G401.6 (cell line): ENCODE results near the gene ELK3.

Experiments
- FAIRE-seq: peaks from 2 replicates; lab custom pipeline; 2012; peaks lifted over from hg19 to GRCh38; lab: Jason Lieb, UNC

Gene ELK3

DNA sequence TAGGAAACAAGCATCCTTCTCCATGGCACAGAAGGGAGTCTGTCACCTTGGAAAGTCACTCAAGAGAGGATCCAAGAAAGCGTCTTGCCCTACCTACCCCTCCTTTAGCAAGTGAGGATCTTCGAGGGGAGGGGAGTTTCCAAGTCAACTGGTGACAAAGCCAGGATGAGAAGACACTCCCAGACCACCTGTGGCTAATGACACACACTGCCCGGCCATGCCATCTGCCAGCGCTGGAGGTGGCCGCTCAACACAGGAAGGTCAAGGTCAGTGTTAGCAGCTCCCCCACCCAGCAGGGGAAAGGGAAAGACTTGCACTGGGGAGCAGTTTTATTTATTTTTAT, 41.3 kb downstream of the ELK3 start:
- FAIRE-seq: no peak

DNA sequence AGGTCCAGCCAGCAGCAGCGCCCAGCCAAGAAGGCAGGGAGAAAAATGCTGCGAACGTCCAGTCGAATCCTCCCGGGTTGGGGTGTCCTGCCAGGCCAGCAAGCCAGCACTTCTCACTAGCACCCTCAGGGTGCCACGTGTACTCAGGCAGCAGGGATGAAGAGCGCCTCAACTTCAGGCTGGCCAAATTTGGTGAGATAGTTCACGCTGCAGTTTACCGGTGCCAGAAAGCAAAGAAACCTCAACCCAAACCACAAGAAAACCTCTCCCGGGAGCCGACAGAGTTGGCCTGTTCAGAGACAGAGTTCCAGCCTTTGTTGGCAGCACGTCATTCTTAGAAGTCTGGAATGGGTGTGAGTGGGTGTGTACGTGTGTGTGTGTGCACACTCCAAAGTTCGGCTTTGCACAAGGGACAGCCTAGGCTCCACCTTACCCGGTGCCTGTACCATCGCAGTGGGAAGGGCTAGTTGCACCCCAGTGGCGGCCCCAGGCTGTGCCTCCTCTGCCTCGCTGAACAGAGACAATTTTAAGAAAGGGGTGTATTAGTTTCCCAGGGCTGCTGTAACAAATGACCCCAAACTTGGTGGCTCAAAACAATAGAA, 42.1 kb downstream of the ELK3 start:
- no peak for FAIRE-seq

- FAIRE-seq: no peak
Measured at GRCh38 chr12:96237035-96237434, 42.9 kb downstream of the ELK3 start.

- no peak for FAIRE-seq
Measured at GRCh38 chr12:96237465-96238077, 43.4 kb downstream of the ELK3 start.

- no peak for FAIRE-seq
Measured at GRCh38 chr12:96238336-96239047, 44.3 kb downstream of the ELK3 start.

GRCh38 chr12:96239711-96240635, 45.8 kb downstream of the ELK3 start:
- FAIRE-seq: no peak

DNA sequence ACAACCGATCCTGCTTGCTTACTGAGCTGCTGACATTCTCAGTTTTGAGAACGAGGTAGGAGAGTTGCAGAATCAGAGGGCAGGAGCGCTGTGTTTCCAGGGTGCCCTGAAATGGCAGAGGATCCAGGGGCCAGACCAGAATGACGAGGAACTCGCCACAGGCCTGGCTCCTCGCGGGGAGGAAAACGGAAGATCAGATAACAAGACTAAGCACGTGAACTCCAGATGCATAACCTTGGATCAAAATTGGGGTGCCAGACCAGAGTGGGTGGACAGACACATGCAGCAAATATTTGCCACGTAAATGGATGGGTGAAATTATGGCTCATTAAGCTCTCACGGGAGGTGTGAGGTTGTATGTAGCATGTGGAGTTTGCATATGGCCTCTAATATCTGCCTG, 46.5 kb downstream of the ELK3 start:
- no peak for FAIRE-seq

- FAIRE-seq: no peak
Measured at GRCh38 chr12:96241431-96241830, 47.3 kb downstream of the ELK3 start.

DNA sequence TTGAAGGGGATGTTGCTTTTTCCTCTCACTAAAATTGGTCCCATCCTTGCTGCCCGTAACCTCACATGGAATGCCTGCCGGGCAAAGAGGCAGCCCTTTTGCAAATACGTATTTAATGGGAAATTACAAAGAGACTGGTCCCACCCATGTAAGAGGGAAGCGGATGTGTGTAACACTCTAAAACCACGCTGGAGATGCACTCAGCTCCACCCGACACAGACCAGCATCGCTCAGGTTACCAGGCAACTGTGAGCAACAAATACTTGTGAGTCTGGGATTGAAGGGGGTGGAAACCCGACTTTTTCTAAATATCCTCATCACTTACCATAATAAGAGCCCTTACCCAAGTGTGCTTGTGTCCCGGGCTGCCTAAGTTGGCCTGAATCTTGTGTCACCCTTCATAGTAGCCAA, 47.7 kb downstream of the ELK3 start:
- FAIRE-seq: no peak

DNA sequence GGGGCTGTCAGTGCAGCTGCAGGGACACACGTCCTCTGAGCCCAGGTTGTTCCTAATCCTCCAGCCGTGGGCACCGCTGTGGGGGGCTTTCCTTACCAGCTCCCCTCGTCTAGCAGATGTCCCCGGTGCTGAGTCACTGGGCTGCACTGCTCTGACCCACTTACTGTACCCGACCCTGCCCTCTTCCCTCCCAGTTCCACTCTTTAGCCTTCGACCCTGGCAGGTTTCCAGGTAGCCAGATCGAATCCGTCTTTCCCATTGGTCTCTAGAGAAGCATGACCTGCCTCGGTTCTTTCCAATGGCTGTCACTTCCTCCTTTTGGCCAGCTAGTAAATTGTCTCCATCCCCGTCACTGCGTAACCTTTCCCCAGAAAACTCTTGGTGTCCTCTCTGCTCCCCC, 48.4 kb downstream of the ELK3 start:
- FAIRE-seq: no peak

GRCh38 chr12:96244826-96245225, 50.7 kb downstream of the ELK3 start:
- no peak for FAIRE-seq

DNA sequence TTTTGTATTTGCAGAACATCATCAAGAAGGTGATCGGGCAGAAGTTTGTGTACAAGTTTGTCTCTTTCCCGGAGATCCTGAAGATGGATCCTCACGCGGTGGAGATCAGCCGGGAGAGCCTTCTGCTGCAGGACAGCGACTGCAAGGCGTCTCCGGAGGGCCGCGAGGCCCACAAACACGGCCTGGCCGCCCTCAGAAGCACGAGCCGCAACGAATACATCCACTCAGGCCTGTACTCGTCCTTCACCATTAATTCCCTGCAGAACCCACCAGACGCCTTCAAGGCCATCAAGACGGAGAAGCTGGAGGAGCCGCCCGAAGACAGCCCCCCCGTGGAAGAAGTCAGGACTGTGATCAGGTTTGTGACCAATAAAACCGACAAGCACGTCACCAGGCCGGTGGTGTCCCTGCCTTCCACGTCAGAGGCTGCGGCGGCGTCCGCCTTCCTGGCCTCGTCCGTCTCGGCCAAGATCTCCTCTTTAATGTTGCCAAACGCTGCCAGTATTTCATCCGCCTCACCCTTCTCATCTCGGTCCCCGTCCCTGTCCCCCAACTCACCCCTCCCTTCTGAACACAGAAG, 52.8 kb downstream of the ELK3 start:
- no peak for FAIRE-seq

GRCh38 chr12:96247563-96247962, 53.4 kb downstream of the ELK3 start:
- no peak for FAIRE-seq

GRCh38 chr12:96248136-96248931, 54.2 kb downstream of the ELK3 start:
- no peak for FAIRE-seq

DNA sequence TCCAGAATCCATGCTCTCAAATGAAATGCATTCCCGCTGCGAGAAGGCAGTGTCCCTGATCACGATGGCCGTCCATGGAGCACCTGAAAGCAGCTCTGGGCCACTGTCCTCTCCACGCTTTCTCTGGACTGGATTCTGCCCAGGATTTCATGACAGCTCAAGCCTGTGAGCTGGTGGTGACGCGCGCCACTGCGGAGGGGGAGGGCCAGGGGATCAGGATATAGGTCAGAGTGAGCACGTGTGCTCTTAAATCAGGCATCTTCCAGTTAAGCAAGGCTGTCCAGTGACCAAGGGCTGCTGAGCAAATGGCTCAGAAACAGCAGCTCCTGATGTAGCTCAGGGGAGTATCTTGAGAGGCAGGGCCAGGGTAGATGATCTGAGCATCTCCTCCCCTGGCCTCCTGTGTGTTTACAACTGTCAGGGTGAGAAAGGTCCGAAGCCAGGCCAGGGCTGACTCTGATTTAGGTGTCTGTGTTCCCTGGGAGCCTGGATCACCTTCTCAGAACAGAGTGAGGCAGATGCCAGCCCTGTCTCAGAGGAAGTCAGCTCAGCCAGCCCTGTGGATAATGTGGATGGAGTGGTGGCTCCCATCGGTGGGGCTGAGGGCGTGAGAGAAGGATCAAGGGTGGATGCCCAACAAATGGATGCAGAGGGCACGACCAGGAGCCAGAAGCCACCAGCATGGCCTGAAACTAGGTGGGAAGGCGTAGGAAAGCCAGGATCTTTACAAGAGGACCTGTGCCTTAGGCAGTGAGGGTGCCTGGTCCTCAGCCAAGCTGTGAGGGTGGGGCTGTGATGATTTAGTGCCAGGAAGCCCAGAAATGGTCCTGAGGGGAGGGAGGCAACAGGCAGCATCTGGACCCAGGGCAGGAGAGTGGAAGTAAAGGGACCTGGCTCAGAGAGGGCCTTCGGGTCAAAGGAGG, 55.3 kb downstream of the ELK3 start:
- no peak for FAIRE-seq

DNA sequence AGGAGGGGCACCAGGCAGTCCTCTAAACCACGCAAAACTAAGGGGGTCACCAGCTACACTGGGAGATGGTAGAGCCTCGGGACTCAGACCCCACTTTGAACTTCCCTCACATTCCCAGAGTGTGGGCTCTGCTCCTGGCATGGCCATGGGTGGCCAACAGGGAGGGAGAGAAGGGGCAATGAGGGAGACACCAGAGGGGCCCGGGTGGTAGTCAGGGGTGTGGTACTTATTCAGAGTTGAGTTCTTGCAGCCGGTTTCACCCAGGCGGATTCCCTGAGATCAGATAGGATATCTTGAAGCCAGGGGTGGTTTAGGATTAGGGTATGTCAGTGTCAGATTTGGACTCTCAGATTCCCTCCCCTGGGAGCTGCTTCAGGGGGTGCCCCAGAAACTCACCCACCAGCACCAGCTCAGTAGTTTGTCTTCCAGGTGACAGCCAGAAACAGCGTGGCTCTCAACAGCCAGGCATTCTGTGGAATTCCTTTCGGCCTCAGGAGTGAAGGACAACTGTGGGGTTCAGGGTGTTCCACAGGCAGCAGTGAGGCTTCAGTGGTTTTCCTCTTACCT, 56.0 kb downstream of the ELK3 start:
- no peak for FAIRE-seq

- no peak for FAIRE-seq
Measured at GRCh38 chr12:96255077-96255476, 60.9 kb downstream of the ELK3 start.

GRCh38 chr12:96256672-96257361, 62.6 kb downstream of the ELK3 start:
- no peak for FAIRE-seq

DNA sequence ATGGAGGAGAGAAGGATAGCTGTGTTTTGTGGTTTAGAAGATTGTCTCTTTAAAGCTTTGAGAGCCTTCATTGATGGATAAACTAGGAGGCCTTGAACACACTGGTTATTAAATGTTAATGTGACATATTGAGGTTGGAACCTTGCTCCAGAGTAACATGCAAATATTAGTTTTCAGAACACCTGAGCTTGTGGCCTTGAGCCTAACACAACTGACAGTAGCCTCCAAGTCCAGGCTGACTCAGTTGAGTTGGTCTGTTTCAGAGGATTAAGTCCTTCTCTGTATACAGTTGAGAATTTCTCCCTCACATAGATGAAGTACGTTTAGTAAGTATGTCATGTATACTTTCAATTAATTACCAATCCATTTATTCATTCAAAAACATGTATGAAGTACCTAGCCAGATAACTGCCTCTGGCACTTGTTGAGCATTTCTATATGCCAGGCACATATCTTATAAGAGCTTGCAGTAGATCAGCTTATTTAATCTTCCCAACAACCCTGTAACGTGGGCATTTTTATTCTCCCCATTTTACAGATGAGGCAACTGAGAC, 63.5 kb downstream of the ELK3 start:
- FAIRE-seq: no peak
